ENCODE results near the gene INPP5A.
"Not testable (repeated sequence)": the region's sequence is repeated elsewhere in the genome, so short reads cannot be mapped to it uniquely, and the experiment has no call there.

The INPP5A gene

GRCh38 chr10:132670546-132671227 lies 133.1 kb downstream of the INPP5A start:
- no peaks in the 10 kb centered on the region for H3K9me3 ChIP-seq (ENCODE audit: control insufficient read depth in 1 of 2, low read length in 2 of 2)
- no peak overlapping the region for H3K4me3 ChIP-seq (ENCODE audit: low read depth in 1 of 2, low read length in 2 of 2)
- H3K4me1 ChIP-seq (ENCODE audit: control insufficient read depth in 1 of 2, insufficient read depth in 2 of 2, low read length in 2 of 2): no peaks in the 10 kb centered on the region
- H3K9ac ChIP-seq (ENCODE audit: low read depth in 1 of 2, low read length in 2 of 2): no peak overlapping the region
- no peaks in the 10 kb centered on the region for H3K27me3 ChIP-seq (ENCODE audit: control insufficient read depth in 1 of 2, insufficient read depth in 2 of 2, low read length in 2 of 2)
- H3K27ac ChIP-seq (ENCODE audit: low read depth, low read length): no peak overlapping the region
- peaks cover 0 to 5% of the 10 kb centered on the region in 2 donors for H3K36me3 ChIP-seq (ENCODE audit: control insufficient read depth in 1 of 2, insufficient read depth in 2 of 2, low read length in 2 of 2)

- H3K4me3 ChIP-seq (ENCODE audit: low read depth in 1 of 2, low read length in 2 of 2): no peak overlapping the region
- peaks cover 0 to 5% of the 10 kb centered on the region in 2 donors for H3K36me3 ChIP-seq (ENCODE audit: control insufficient read depth in 1 of 2, insufficient read depth in 2 of 2, low read length in 2 of 2)
These were observed 133.9 kb downstream of the INPP5A start for GRCh38 chr10:132671228-132672154.

GRCh38 chr10:132673746-132674145 lies 136.2 kb downstream of the INPP5A start:
- H3K27me3 ChIP-seq (ENCODE audit: control insufficient read depth in 1 of 2, insufficient read depth in 2 of 2, low read length in 2 of 2); H3K27ac ChIP-seq (ENCODE audit: low read depth, low read length); H3K36me3 ChIP-seq (ENCODE audit: control insufficient read depth in 1 of 2, insufficient read depth in 2 of 2, low read length in 2 of 2); H3K9me3 ChIP-seq (ENCODE audit: control insufficient read depth in 1 of 2, low read length in 2 of 2); H3K4me1 ChIP-seq (ENCODE audit: control insufficient read depth in 1 of 2, insufficient read depth in 2 of 2, low read length in 2 of 2); H3K9ac ChIP-seq (ENCODE audit: low read depth in 1 of 2, low read length in 2 of 2); H3K4me3 ChIP-seq (ENCODE audit: low read depth in 1 of 2, low read length in 2 of 2): not testable (repeated sequence)

More at GRCh38 chr10:132671228-132672154, 133.9 kb downstream of the INPP5A start:
- Histone ChIP-seq H3K9ac (ENCODE audit: low read depth in 1 of 2, low read length in 2 of 2) (no peak overlapping the region), H3K9me3 (ENCODE audit: control insufficient read depth in 1 of 2, low read length in 2 of 2) (no peaks in the 10 kb centered on the region), H3K27ac (ENCODE audit: low read depth, low read length) (no peak overlapping the region), H3K27me3 (ENCODE audit: control insufficient read depth in 1 of 2, insufficient read depth in 2 of 2, low read length in 2 of 2) (no peaks in the 10 kb centered on the region), H3K4me1 (ENCODE audit: control insufficient read depth in 1 of 2, insufficient read depth in 2 of 2, low read length in 2 of 2) (no peaks in the 10 kb centered on the region)

GRCh38 chr10:132674311-132674710 lies 136.7 kb downstream of the INPP5A start:
- Histone ChIP-seq H3K4me3 (ENCODE audit: low read depth in 1 of 2, low read length in 2 of 2) (no peak overlapping the region), H3K4me1 (ENCODE audit: control insufficient read depth in 1 of 2, insufficient read depth in 2 of 2, low read length in 2 of 2) (no peaks in the 10 kb centered on the region), H3K36me3 (ENCODE audit: control insufficient read depth in 1 of 2, insufficient read depth in 2 of 2, low read length in 2 of 2) (peaks cover 0 to 5% of the 10 kb centered on the region in 2 donors), H3K9ac (ENCODE audit: low read depth in 1 of 2, low read length in 2 of 2) (no peak overlapping the region), H3K27me3 (ENCODE audit: control insufficient read depth in 1 of 2, insufficient read depth in 2 of 2, low read length in 2 of 2) (no peaks in the 10 kb centered on the region), H3K27ac (ENCODE audit: low read depth, low read length) (no peak overlapping the region), H3K9me3 (ENCODE audit: control insufficient read depth in 1 of 2, low read length in 2 of 2) (no peaks in the 10 kb centered on the region)

GRCh38 chr10:132675031-132675740 lies 137.6 kb downstream of the INPP5A start:
- H3K27ac ChIP-seq (ENCODE audit: low read depth, low read length): no peak overlapping the region
- H3K9me3 ChIP-seq (ENCODE audit: control insufficient read depth in 1 of 2, low read length in 2 of 2): no peaks in the 10 kb centered on the region
- no peaks in the 10 kb centered on the region for H3K4me1 ChIP-seq (ENCODE audit: control insufficient read depth in 1 of 2, insufficient read depth in 2 of 2, low read length in 2 of 2)
- H3K9ac ChIP-seq (ENCODE audit: low read depth in 1 of 2, low read length in 2 of 2): no peak overlapping the region
- H3K4me3 ChIP-seq (ENCODE audit: low read depth in 1 of 2, low read length in 2 of 2): no peak overlapping the region
- no peaks in the 10 kb centered on the region for H3K27me3 ChIP-seq (ENCODE audit: control insufficient read depth in 1 of 2, insufficient read depth in 2 of 2, low read length in 2 of 2)
- H3K36me3 ChIP-seq (ENCODE audit: control insufficient read depth in 1 of 2, insufficient read depth in 2 of 2, low read length in 2 of 2): peaks cover 0 to 5% of the 10 kb centered on the region in 2 donors

GRCh38 chr10:132676193-132676891 lies 138.8 kb downstream of the INPP5A start:
- Histone ChIP-seq H3K27ac (ENCODE audit: low read depth, low read length) (no peak overlapping the region), H3K4me1 (ENCODE audit: control insufficient read depth in 1 of 2, insufficient read depth in 2 of 2, low read length in 2 of 2) (no peaks in the 10 kb centered on the region), H3K9ac (ENCODE audit: low read depth in 1 of 2, low read length in 2 of 2) (no peak overlapping the region), H3K9me3 (ENCODE audit: control insufficient read depth in 1 of 2, low read length in 2 of 2) (no peaks in the 10 kb centered on the region), H3K4me3 (ENCODE audit: low read depth in 1 of 2, low read length in 2 of 2) (no peak overlapping the region), H3K27me3 (ENCODE audit: control insufficient read depth in 1 of 2, insufficient read depth in 2 of 2, low read length in 2 of 2) (no peaks in the 10 kb centered on the region), H3K36me3 (ENCODE audit: control insufficient read depth in 1 of 2, insufficient read depth in 2 of 2, low read length in 2 of 2) (peaks cover 0 to 4% of the 10 kb centered on the region in 2 donors)

GRCh38 chr10:132677096-132677472 lies 139.5 kb downstream of the INPP5A start:
- Histone ChIP-seq H3K27me3 (ENCODE audit: control insufficient read depth in 1 of 2, insufficient read depth in 2 of 2, low read length in 2 of 2) (no peaks in the 10 kb centered on the region), H3K27ac (ENCODE audit: low read depth, low read length) (no peak overlapping the region), H3K9me3 (ENCODE audit: control insufficient read depth in 1 of 2, low read length in 2 of 2) (no peaks in the 10 kb centered on the region), H3K4me3 (ENCODE audit: low read depth in 1 of 2, low read length in 2 of 2) (no peak overlapping the region), H3K9ac (ENCODE audit: low read depth in 1 of 2, low read length in 2 of 2) (no peak overlapping the region), H3K36me3 (ENCODE audit: control insufficient read depth in 1 of 2, insufficient read depth in 2 of 2, low read length in 2 of 2) (no peaks in the 10 kb centered on the region), H3K4me1 (ENCODE audit: control insufficient read depth in 1 of 2, insufficient read depth in 2 of 2, low read length in 2 of 2) (no peaks in the 10 kb centered on the region)

- Histone ChIP-seq H3K9ac (ENCODE audit: low read depth in 1 of 2, low read length in 2 of 2) (no peak overlapping the region), H3K36me3 (ENCODE audit: control insufficient read depth in 1 of 2, insufficient read depth in 2 of 2, low read length in 2 of 2) (peaks cover 0 to 3% of the 10 kb centered on the region in 2 donors), H3K27ac (ENCODE audit: low read depth, low read length) (no peak overlapping the region), H3K9me3 (ENCODE audit: control insufficient read depth in 1 of 2, low read length in 2 of 2) (no peaks in the 10 kb centered on the region), H3K4me3 (ENCODE audit: low read depth in 1 of 2, low read length in 2 of 2) (no peak overlapping the region), H3K27me3 (ENCODE audit: control insufficient read depth in 1 of 2, insufficient read depth in 2 of 2, low read length in 2 of 2) (no peaks in the 10 kb centered on the region), H3K4me1 (ENCODE audit: control insufficient read depth in 1 of 2, insufficient read depth in 2 of 2, low read length in 2 of 2) (no peaks in the 10 kb centered on the region)
These were observed 140.1 kb downstream of the INPP5A start for GRCh38 chr10:132677473-132678227.

- no peak overlapping the region for H3K9ac ChIP-seq (ENCODE audit: low read depth in 1 of 2, low read length in 2 of 2)
- H3K4me3 ChIP-seq (ENCODE audit: low read depth in 1 of 2, low read length in 2 of 2): no peak overlapping the region
- no peaks in the 10 kb centered on the region for H3K4me1 ChIP-seq (ENCODE audit: control insufficient read depth in 1 of 2, insufficient read depth in 2 of 2, low read length in 2 of 2)
- no peak overlapping the region for H3K27ac ChIP-seq (ENCODE audit: low read depth, low read length)
- H3K27me3 ChIP-seq (ENCODE audit: control insufficient read depth in 1 of 2, insufficient read depth in 2 of 2, low read length in 2 of 2): no peaks in the 10 kb centered on the region
- H3K36me3 ChIP-seq (ENCODE audit: control insufficient read depth in 1 of 2, insufficient read depth in 2 of 2, low read length in 2 of 2): peaks cover 0 to 5% of the 10 kb centered on the region in 2 donors
- H3K9me3 ChIP-seq (ENCODE audit: control insufficient read depth in 1 of 2, low read length in 2 of 2): no peaks in the 10 kb centered on the region
These were observed 141.0 kb downstream of the INPP5A start for GRCh38 chr10:132678436-132679216.

Data from duodenal mucosa (tissue), 2 donors.